ENCODE data around the gene CEP70. TPM values are rescaled to one million over a fixed set of nuclear protein-coding genes. Genes with fewer than 3 reads are reported as not detected.
"Not testable (repeated sequence)": the region's sequence is repeated elsewhere in the genome, so short reads cannot be mapped to it uniquely, and the experiment has no call there.

Gene CEP70
- total RNA-seq, 1 donor from 2014 or later = 13.9 TPM

DNA sequence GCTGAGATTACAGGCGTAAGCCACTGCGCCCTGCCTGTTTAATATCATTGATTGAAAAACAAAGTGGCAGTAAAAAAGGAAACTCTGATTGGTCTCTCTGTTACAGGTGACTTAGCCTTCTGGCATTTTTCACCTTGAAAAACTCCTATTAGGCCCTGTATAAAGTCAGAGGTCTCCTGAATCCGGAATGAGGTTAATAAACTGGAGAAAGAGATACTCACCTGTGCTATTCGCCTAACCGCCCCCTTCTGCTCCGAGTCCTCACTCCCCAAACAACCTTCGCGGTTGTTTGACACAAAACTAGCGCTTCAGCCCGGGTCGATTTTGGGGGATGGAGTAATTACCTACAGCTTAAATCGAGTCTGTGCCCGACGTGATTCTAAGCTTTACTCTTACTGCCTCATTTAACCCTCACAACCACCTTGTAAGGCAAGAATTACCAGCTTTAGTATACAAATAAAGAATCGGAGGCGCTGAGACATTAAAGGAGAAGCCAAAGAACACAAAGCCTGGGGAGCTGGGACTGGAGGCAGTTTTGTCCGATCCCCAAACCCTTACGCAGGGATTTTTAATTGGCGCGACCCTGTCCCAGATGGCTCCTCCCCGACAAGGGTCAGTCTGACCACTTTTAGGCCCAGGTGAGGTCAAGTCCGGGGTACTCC, 441 bp downstream of the CEP70 start:
- DNase-seq (ENCODE audit: low read depth in 2 of 2) = no peak

DNA sequence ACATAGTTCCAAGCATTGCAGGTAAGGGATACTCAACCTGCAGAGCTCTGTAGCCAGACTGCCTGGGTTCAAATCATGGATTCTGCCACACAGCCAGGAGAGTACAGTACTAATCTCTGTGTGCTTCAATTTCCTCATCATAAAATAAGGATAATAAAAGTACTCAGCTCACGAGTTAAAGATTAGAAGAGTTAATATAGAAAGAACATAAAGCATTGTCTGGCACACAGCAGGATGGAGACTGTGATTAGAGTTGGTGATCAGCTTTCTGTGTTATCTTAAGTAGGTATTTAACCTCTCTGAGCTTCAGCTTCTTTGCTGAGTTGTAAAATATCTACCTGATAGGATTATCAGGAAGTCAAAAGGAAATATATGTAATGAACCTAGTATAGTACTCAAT, 2.7 kb downstream of the CEP70 start:
- no peak for DNase-seq (ENCODE audit: low read depth in 2 of 2)

GRCh38 chr3:138588445-138588844, 5.6 kb downstream of the CEP70 start:
- no peak for DNase-seq (ENCODE audit: low read depth in 2 of 2)

DNA sequence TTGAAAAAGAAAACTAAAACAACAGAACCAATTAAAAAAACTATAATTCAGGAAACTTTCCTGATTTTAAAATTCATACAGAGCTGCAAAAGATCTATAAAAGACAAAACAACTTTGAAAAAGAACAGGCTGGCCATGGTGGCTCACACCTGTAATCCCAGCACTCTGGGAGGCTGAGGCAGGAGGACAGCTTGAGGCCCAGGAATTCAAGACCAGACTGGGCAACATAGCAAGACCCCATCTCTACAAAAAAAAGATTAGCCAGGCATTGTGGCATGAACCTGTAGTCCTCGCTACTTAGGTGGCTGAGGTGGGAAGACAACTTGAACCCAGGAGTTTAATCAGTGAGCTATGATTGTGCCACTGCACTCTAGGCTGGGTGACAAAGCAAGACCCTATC, 6.7 kb downstream of the CEP70 start:
- no peak for DNase-seq (ENCODE audit: low read depth in 2 of 2)

- no peak for DNase-seq (ENCODE audit: low read depth in 2 of 2)
Measured at GRCh38 chr3:138578961-138579574, 15.0 kb downstream of the CEP70 start.

DNA sequence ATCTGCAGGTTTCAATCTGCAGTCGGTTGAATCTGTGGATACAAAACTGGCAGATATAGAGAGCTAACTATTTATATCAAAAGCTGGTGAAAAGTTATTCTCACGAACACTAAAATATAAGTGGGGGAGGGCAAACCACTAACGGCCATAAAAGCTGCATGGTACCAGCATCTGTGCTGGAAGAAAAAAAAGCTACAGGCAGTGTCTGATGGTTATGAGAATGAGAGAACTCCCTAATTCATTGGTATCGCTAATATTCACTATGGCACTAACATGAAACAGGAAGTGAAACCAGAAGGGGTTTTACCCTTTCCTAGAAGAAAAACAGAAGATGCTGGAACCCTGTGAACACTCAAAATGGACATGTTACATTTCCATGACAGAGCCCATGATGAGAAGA, 15.9 kb downstream of the CEP70 start:
- no peak for DNase-seq (ENCODE audit: low read depth in 2 of 2)

DNA sequence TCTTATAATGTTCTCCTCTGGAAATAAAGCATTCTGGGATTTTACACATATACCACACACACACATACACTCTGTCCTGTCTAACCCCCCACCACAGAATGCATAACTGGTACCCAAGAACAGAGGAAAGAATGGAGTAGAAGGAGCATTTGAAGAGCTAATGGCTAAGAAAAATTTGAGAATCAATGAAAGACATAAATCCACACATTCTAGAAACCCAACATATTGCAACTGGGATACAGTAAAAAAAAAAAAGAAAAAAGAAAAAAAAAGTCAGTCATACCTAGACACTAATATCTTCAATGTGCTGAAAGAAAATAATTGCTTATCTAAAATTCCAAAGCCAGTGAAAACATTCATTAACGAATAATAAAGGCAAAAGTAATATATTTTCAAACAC, 20.9 kb downstream of the CEP70 start:
- DNase-seq (ENCODE audit: low read depth in 2 of 2) = no peak

DNA sequence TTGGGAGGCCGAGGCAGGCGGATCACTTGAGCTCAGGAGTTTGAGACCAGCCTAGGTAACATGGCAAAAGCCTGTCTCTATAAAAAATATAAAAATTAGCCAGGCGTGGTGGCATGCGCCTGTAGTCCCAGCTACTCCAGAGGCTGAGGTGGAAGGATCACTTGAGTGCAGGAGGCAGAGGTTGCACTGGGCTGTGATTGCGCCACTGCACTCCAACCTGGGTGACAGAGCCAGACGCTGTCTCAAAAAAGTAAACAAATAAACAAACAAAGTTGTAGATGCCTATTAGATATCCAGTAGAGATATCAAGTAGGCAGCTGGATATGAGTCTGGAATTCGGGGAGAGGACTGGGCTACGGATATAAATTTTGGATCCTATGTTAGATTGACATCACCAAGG, 24.4 kb downstream of the CEP70 start:
- not testable (repeated sequence) for DNase-seq (ENCODE audit: low read depth in 2 of 2)

GRCh38 chr3:138569090-138569489, 25.0 kb downstream of the CEP70 start:
- DNase-seq (ENCODE audit: low read depth in 2 of 2) = no peak

DNA sequence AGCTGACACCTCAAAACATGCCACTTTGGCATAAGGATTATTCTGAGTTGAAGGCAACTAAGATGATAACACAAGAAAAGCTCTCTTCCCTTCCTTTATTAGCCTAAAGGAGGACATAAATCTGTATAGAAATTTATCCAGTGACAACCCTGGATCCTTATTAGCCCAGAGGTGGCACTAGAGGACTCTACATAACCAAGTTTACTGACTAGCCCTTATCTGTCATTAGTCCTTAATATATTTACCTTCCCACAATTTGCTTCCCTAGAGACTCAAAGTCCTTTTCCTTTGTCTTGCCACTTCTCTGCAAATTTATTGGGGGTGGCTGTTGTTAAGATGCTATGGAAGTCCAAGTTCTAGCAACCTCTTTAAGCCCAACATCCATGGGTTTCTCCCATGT, 26.7 kb downstream of the CEP70 start:
- no peak for DNase-seq (ENCODE audit: low read depth in 2 of 2)

DNA sequence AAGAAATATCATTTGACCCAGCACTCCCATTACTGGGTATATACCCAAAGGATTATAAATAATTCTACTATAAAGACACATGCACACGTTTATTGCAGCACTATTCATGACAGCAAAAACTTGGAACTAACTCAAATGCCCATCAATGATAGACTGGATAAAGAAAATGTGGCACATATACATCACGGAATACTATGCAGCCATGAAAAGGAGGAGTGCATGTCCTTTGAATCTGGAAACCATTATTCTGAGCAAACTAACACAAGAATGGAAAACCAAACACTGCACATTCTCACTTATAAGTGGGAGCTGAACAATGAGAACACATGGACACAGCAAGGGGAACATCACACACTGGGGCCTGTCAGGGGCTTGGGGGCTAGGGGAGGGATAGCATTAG, 27.8 kb downstream of the CEP70 start:
- DNase-seq (ENCODE audit: low read depth in 2 of 2) = not testable (repeated sequence)

- not testable (repeated sequence) for DNase-seq (ENCODE audit: low read depth in 2 of 2)
Measured at GRCh38 chr3:138562902-138563301, 31.2 kb downstream of the CEP70 start.

GRCh38 chr3:138560501-138560900, 33.6 kb downstream of the CEP70 start:
- no peak for DNase-seq (ENCODE audit: low read depth in 2 of 2)

DNA sequence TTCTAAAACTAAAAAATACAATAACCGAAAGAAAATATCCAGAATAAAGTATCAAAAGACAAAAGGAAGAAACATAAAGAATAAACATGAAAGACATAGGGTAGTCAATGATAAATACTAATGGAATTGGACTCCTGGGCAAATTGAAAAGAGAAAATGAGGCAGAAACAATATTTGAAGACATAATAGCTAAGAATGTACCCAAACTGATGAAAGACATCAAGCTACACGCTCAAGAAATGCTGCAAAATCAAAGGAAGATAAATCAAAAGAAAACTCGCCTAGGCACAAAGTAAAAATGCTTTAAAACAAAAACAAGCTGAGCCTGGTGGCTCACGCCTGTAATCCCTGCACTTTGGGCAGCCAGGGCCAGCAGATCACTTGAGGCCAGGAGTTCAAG, 34.9 kb downstream of the CEP70 start:
- no peak for DNase-seq (ENCODE audit: low read depth in 2 of 2)

DNA sequence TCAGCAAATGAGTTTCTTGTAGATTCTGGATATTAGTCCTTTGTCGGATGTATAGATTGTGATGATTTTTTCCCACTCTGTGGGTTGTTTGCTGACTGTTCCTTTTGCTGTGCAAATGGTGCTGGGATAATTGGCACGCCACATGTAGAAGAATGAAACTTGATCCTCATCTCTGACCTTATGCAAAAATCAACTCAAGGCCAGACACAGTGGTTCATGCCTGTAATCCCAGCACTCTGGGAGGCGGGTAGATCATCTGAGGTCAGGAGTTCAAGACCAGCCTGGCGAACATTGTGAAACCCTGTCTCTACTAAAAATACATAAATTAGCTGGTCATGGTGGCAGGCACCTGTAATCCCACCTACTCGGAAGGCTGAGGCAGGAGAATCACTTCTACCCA, 39.3 kb downstream of the CEP70 start:
- not testable (repeated sequence) for DNase-seq (ENCODE audit: low read depth in 2 of 2)

- DNase-seq (ENCODE audit: low read depth in 2 of 2) = not testable (repeated sequence)
Measured at GRCh38 chr3:138550958-138551357, 43.1 kb downstream of the CEP70 start.

DNA sequence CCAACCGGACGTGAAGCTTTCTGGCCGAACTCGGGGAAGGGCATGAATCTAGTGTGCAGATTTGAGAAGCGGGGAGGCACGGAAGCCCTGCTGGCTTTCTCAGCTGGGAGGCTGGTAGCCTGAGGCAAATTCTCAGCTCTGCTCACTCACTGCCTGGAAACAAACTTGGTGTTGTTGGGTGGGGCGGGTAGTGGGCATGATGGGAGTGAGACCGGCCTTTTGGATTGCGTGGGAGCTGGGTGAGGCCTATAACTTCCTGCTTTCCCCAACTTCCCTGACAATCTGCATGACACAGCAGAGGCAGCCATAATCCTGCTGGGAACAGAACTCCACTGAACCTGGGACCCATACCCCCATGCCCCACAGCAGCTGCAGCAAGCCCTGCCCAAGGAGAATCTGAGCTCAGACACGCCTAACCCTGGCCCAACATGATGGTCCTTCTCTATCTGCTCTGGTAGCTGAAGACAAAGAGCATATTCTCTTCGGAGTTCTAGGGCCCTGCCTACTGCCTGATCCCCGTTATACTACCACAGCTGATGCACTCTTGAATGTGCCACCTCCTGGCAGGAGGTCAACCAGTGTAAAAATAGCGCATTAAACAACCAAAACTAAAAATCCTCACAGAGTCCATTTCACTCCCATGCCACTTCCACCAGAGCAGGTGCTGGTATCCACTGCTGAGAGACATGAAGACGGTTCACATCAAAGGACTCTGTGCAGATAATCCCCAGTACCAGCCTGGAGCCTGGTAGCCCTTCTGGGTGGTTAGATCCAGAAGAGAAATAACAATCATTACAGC, 44.7 kb downstream of the CEP70 start:
- no peak for DNase-seq (ENCODE audit: low read depth in 2 of 2)

DNA sequence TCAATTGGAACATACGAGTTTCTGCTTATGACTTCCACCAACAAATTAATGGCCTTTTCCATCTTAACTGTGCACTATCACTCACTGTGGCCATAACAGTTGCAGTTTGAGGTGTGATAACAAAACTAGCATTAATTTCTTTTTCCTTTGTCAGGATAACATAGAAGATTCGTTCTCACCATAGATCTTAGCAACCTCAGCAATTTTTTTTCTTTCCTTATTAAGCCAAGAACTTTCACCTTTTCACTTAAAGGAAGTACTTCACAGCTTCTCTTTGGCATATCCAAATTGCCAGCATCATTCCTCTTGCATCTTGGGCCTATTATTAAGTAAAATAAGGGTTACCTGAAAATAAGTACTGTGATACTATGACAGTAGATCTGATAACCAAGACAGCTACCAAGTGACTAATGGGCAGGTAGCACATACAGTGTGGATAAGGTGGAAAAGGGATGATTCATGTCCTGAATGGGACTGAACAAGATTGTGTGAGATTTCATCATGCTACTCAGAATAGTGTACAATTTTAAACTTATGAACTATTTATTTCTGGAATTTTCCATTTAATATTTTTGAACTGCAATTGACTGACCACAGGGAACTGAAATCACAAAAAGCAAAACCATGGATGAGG, 46.6 kb downstream of the CEP70 start:
- DNase-seq (ENCODE audit: low read depth in 2 of 2) = no peak

DNA sequence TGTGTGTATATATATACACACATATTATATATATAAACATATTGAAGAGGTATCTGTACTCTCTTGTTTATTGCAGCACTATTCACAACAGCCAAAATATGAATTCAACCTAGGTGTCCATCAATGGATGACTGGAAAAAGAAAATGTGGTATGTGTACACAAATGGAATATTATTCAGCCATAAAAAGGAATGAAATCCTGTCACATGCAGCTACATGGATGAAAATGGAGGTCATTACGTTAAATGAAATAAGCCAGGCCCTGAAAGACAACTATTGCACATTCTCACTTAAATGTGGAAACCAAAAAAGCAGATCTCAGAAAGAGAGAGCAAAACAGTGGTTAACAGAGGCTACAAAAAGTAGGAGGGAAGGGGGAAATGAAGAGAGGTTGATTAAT, 49.5 kb downstream of the CEP70 start:
- no peak for DNase-seq (ENCODE audit: low read depth in 2 of 2)

DNA sequence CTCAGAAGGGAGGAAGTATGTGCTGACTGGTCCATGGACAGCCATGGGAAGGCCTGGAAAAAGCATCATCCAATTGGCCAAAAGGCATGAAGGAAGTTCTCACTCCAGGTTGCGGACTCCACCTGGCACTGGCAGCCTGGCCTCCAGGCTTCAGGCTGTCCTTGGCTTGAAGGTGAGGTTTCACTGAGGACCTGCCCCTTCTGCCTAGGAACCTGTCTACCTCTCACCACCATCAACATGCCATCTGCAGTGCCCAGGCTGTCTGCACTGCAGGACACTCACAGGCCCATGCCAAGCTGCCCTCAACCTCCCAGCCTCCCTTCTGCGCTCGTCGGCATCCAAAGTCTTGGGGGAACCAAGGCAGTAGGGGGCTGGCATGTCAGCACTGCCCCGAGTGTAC, 51.1 kb downstream of the CEP70 start:
- DNase-seq (ENCODE audit: low read depth in 2 of 2) = no peak

GRCh38 chr3:138539352-138539751, 54.7 kb downstream of the CEP70 start:
- no peak for DNase-seq (ENCODE audit: low read depth in 2 of 2)

DNA sequence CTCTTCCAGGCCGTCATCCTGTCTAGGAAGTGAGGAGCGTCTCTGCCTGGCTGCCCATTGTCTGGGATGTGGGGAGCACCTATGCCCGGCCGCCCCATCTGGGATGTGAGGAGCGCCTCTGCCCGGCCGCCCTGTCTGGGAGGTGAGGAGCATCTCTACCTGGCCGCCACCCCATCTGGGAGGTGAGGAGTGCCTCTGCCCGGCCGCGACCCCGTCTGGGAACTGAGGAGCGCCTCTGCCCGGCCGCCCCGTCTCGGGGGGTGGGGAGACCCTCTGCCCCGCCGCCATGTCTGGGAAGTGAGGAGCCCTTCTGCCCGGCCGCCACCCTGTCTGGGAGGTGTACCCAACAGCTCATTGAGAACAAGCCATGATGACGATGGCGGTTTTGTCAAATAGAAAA, 72.6 kb downstream of the CEP70 start:
- DNase-seq (ENCODE audit: low read depth in 2 of 2) = not testable (repeated sequence)

All from lung microvascular endothelial cell (primary cell).